Panc1 (cell line): ENCODE results near the gene THSD7B. TPM values are rescaled to one million over a fixed set of nuclear protein-coding genes. Genes with fewer than 3 reads are reported as not detected.

ENCODE experiments used
- ATAC-seq: fragments of 200-7000 bp; cut with Tn5 transposase; 2 replicates; pipeline ENCODE4 v1.9.1; 2020; ENCODE audit warnings: mild to moderate bottlenecking, moderate library complexity
- BruUV-seq: library from RNA; stranded (reverse); fragments of 400-500 nt; replicated peaks from 2 replicates; lab custom pipeline; 2021; lab: Mats Ljungman, UMichigan
- CTCF ChIA-PET: fragments of 300-600 bp; sonication (Branson Sonifier 250); formaldehyde crosslinking; loops from one replicate; lab custom pipeline; 2022; ENCODE audit warnings: antibody characterized with exemption; lab: Charles Lee
- POLR2A ChIA-PET: fragments of 300-600 bp; sonication (Branson Sonifier 250); formaldehyde crosslinking; loops from one replicate; lab custom pipeline; 2022; ENCODE audit warnings: antibody characterized with exemption; lab: Charles Lee
- DNase-seq: peaks from one replicate; pipeline ENCODE4 v3.0.0-alpha.2; 2010; ENCODE audit warnings: low read depth, low spot score
- H3K27ac ChIP-seq: 2 replicates; pipeline ENCODE4 v1.5.1; 2011; ENCODE audit warnings: mild to moderate bottlenecking, low read length, inconsistent platforms
- H3K27me3 ChIP-seq: fragments of 200-500 bp; sonication (Bioruptor generic); 2 replicates; pipeline ENCODE4 v1.6.0; 2014; ENCODE audit warnings: low read length, inconsistent platforms; ENCODE audit not compliant: control insufficient read depth, insufficient read depth
- H3K36me3 ChIP-seq: fragments of 200-500 bp; sonication (Bioruptor generic); 2 replicates; pipeline ENCODE4 v1.5.1; 2014; ENCODE audit warnings: inconsistent platforms, mild to moderate bottlenecking, low read length, moderate library complexity; ENCODE audit not compliant: control insufficient read depth, insufficient read depth
- H3K4me1 ChIP-seq: 2 replicates; pipeline ENCODE4 v1.5.1; 2011; ENCODE audit warnings: inconsistent platforms, mild to moderate bottlenecking, low read length, moderate library complexity; ENCODE audit not compliant: control insufficient read depth, insufficient read depth
- H3K4me3 ChIP-seq, 2 experiments: 2 replicates each; pipeline ENCODE4 v1.5.1; 2011 to 2012; ENCODE audit warnings: low read depth in 2 of 2, low read length in 2 of 2, mild to moderate bottlenecking in 2 of 2, inconsistent platforms in 1 of 2, moderate library complexity in 1 of 2
- H3K9me3 ChIP-seq: fragments of 200-500 bp; sonication (Bioruptor generic); 2 replicates; pipeline ENCODE4 v1.5.1; 2014; ENCODE audit warnings: low read depth, mild to moderate bottlenecking, inconsistent platforms, low read length, moderate library complexity; ENCODE audit not compliant: control insufficient read depth, insufficient read depth
- CTCF ChIP-seq: fragments of 450-650 bp; IDR thresholded peaks from 2 replicates; pipeline ENCODE4 v1.5.1; 2017; ENCODE audit warnings: mild to moderate bottlenecking
- POLR2AphosphoS5 ChIP-seq: IDR thresholded peaks from 2 replicates; pipeline ENCODE4 v1.6.1; 2012; ENCODE audit warnings: mild to moderate bottlenecking, low read depth, low read length, moderate library complexity
- REST ChIP-seq, 2 experiments: IDR thresholded peaks; 2 replicates each; pipeline ENCODE4 v1.6.1; 2011 to 2012; ENCODE audit warnings: low read depth in 2 of 2, control low read depth in 1 of 2, low read length in 1 of 2, mild to moderate bottlenecking in 1 of 2, moderate library complexity in 1 of 2; ENCODE audit not compliant: insufficient read depth in 1 of 2
- SIN3A ChIP-seq: IDR thresholded peaks from 2 replicates; pipeline ENCODE4 v1.6.1; 2012; ENCODE audit warnings: low read depth, mild to moderate bottlenecking, low read length, moderate library complexity, borderline replicate concordance; ENCODE audit not compliant: insufficient read depth
- TCF7L2 ChIP-seq: IDR thresholded peaks from 2 replicates; pipeline ENCODE4 v1.6.1; 2011; ENCODE audit warnings: mild to moderate bottlenecking, low read depth, low read length, inconsistent platforms
- in situ Hi-C: cut with HindIII; loops from 2 replicates; pipeline ENCODE4 v1.10.0; 2016; ENCODE audit warnings: low sequenced_read_pairs, low pct_unique_long_range_greater_than_20kb
- intact Hi-C: fragments of 100-400 bp; cut with micrococcal nuclease; formaldehyde crosslinking; loops from one replicate; pipeline ENCODE4 v1.10.0; 2022; ENCODE audit not compliant: unreplicated experiment
- total RNA-seq: library from RNA; stranded (reverse); gene quantifications from one replicate; pipeline ENCODE4 v1.2.1, GENCODE V29; 2021; ENCODE audit not compliant: unreplicated experiment

The THSD7B gene
- total RNA-seq, 1 experiment from 2014 or later: not detected

GRCh38 chr2:136718273-136718672, 47.1 kb upstream of the THSD7B start:
- ATAC-seq (no peak), DNase-seq (no peak)
- ChIA-PET POLR2A (no interaction called here), CTCF (no interaction called here)
- BruUV-seq: no TSS peak
- no peaks in the 10 kb centered on the region for H3K4me1 ChIP-seq
- in situ Hi-C loops (no loop called here), intact Hi-C loops (no loop called here)
- H3K4me3 ChIP-seq: no peak overlapping the region
- no peaks in the 10 kb centered on the region for H3K36me3 ChIP-seq
- no peaks in the 10 kb centered on the region for H3K9me3 ChIP-seq
- no peak overlapping the region for H3K27ac ChIP-seq
- no peaks in the 10 kb centered on the region for H3K27me3 ChIP-seq
- TF ChIP-seq SIN3A: no peak
- no peak for TF ChIP-seq POLR2AphosphoS5
- no peak for TF ChIP-seq CTCF
- no peak for TF ChIP-seq REST (IDR thresholded peaks at IDR 0.05; ENCODE audit: insufficient read depth in 1 of 2, low read depth in 2 of 2, low read length in 1 of 2)
- no peak for TF ChIP-seq TCF7L2

GRCh38 chr2:136727973-136728699, 37.2 kb upstream of the THSD7B start:
- no peak overlapping the region for H3K27ac ChIP-seq
- no peak for TF ChIP-seq REST (IDR thresholded peaks at IDR 0.05; ENCODE audit: insufficient read depth in 1 of 2, low read depth in 2 of 2, low read length in 1 of 2)
- no peak for TF ChIP-seq SIN3A
- no peak for TF ChIP-seq TCF7L2
- no peak for TF ChIP-seq CTCF
- no peak for TF ChIP-seq POLR2AphosphoS5
- in situ Hi-C loops (no loop called here), intact Hi-C loops (no loop called here)
- POLR2A ChIA-PET: interaction anchor here (0.6 kb wide), 1 partner anchor 1710 kb away, joined by 6 read pairs; no protein-coding TSS in a partner anchor
- no peaks in the 10 kb centered on the region for H3K36me3 ChIP-seq
- no peak for DNase-seq
- H3K9me3 ChIP-seq: no peaks in the 10 kb centered on the region
- CTCF ChIA-PET: no interaction called here
- no peak for ATAC-seq
- no peak overlapping the region for H3K4me3 ChIP-seq
- no peaks in the 10 kb centered on the region for H3K4me1 ChIP-seq
- BruUV-seq: no TSS peak
- no peaks in the 10 kb centered on the region for H3K27me3 ChIP-seq
